HG03196 (cell line): ENCODE results near the gene ATP2A2.
"Not testable (repeated sequence)": the region's sequence is repeated elsewhere in the genome, so short reads cannot be mapped to it uniquely, and the experiment has no call there.

ENCODE experiments used
- ATAC-seq: cut with Tn5 transposase; IDR thresholded peaks from one replicate; pipeline ENCODE4 v1.9.1; 2021; ENCODE audit not compliant: unreplicated experiment

Gene ATP2A2

DNA sequence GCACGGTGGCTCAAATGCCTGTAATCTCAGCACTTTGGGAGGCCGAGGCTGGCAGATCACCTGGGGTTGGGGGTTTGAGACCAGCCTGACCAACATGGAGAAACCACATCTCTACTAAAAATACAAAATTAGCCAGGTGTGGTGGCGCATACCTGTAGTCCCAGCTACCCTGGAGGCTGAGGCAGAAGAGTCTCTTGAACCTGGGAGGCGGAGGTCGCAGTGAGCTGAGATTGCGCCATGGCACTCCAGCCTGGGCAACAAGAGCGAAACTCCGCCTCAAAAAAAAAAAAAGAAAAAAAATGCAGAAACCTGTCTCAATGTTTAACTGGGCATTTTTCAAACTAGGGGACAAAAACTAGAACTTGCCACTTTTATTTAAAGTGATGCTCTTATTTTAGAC lies 59.2 kb downstream of the ATP2A2 start:
- ATAC-seq: not testable (repeated sequence)

DNA sequence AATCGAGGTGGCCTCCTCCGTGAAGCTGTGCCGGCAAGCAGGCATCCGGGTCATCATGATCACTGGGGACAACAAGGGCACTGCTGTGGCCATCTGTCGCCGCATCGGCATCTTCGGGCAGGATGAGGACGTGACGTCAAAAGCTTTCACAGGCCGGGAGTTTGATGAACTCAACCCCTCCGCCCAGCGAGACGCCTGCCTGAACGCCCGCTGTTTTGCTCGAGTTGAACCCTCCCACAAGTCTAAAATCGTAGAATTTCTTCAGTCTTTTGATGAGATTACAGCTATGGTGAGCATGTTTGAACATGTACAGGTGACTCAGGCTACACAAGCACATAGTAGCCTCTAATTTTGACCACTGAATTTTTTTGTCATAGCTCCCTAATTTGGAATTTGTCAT lies 59.7 kb downstream of the ATP2A2 start:
- ATAC-seq: no peak

DNA sequence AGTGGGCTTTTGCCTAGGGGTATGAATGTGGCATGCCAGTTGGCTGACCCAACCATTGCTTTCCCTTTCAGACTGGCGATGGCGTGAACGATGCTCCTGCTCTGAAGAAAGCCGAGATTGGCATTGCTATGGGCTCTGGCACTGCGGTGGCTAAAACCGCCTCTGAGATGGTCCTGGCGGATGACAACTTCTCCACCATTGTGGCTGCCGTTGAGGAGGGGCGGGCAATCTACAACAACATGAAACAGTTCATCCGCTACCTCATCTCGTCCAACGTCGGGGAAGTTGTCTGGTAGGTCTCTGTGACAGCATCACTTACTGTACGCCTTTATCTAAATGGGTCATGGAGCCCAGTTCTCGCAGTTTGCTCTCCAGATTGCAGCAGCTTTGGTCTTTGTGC lies 61.1 kb downstream of the ATP2A2 start:
- no peak for ATAC-seq

DNA sequence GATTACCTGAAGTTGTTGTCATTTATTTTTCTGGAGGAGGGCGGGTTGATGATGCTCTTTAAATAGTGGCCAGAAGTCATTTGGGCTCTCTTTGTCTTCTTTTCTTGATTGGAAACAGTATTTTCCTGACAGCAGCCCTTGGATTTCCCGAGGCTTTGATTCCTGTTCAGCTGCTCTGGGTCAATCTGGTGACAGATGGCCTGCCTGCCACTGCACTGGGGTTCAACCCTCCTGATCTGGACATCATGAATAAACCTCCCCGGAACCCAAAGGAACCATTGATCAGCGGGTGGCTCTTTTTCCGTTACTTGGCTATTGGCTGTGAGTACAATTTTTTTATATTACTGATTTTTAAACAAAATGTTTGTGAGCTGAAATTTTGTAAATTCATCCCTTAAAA lies 62.1 kb downstream of the ATP2A2 start:
- no peak for ATAC-seq

DNA sequence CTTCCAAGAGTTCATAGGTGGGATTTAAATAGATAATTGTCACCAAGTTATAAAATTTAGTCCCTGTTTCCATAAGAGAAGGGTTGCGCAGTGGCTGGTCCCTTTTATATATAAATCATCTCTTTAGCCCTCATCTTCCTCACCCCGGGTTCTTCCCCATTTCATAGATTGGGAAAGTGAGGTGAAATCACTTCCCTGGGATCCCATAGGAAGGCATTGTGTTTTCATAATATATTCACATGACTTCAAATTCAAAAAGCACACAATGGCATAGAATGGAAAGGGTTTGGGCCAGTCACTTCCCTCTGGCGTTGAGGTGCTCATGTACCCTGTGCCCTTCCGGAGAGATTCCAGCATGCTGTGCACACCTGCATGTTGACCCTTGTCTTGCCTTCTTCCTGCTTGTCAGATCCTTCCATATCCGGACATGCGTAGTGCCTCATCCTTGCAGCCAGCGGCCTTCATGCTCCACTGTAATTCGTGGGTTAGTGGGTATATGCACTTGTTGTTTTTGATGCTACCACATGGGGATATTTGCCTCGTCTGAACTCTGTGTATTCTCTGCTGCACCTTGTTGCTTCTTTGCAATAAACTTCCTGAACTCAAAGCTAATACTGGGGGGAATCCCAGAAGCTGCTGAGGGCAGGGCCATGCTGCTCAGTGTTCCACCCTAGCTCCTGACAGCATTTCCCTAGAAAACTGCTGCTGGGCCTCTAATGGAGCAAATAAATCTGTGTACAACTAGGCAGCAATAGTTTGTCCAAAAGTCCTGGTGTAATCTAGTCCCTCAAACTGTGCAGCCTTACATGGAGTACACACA lies 62.9 kb downstream of the ATP2A2 start:
- ATAC-seq: no peak

DNA sequence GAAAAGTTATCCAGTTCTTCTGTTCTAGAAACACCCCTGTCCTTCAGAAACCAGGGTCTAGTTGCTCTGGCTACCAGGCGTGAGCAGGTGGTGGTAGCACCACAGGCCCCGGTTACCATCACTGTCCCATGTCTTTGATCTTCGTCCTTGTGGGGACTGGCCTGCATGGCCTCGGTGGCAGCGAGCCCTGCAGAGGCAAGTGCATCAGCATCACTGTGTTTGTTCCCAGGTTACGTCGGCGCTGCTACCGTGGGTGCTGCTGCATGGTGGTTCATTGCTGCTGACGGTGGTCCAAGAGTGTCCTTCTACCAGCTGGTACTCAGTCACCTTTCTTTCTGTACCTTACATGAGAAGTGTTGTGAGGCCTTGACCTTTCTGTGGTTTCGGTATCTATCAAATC lies 63.6 kb downstream of the ATP2A2 start:
- ATAC-seq: no peak

DNA sequence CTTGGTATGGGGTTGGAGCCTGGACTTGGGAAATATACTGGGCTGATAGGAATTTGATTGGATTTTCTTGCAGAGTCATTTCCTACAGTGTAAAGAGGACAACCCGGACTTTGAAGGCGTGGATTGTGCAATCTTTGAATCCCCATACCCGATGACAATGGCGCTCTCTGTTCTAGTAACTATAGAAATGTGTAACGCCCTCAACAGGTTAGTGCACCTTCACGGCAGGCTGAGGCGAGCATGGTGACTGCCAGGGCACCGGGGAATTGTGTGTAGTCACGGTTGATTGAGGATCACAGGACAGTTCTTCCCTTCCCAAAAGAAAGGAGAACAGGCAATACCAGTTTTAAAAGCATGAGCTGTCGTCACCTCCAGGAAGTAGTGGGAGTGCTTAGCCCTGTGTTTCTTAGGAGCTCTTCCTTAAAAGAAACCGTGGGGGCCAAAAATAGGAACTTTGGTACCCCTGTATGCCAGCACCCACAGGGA lies 64.2 kb downstream of the ATP2A2 start:
- no peak for ATAC-seq

DNA sequence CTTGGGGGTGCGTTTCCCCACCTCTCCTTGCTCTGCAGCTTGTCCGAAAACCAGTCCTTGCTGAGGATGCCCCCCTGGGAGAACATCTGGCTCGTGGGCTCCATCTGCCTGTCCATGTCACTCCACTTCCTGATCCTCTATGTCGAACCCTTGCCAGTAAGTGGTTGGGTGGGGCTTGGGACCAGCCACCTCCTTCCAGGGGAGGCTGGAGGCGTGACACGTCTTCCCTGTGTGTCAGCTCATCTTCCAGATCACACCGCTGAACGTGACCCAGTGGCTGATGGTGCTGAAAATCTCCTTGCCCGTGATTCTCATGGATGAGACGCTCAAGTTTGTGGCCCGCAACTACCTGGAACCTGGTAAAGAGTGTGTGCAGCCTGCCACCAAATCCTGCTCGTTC lies 64.9 kb downstream of the ATP2A2 start:
- ATAC-seq: no peak

DNA sequence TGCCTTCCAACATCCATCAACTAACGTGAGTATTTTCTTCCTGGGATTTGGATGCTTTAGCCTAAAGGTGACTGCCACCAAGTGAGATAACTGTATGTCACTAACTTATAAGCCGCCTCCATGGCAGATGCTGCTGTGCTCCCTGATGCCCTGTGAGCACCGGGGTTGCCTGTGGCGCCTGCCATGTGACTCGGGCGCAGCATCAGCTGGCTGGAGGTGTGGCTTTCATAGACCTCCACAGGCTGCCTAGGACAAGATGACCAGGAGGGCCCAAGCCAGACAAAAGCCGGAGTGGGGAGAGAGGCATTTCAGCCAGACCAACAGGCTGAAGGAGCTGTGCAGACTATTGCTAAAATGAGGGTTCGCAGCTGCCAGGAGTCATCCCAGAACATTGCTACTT lies 66.7 kb downstream of the ATP2A2 start:
- ATAC-seq: no peak

DNA sequence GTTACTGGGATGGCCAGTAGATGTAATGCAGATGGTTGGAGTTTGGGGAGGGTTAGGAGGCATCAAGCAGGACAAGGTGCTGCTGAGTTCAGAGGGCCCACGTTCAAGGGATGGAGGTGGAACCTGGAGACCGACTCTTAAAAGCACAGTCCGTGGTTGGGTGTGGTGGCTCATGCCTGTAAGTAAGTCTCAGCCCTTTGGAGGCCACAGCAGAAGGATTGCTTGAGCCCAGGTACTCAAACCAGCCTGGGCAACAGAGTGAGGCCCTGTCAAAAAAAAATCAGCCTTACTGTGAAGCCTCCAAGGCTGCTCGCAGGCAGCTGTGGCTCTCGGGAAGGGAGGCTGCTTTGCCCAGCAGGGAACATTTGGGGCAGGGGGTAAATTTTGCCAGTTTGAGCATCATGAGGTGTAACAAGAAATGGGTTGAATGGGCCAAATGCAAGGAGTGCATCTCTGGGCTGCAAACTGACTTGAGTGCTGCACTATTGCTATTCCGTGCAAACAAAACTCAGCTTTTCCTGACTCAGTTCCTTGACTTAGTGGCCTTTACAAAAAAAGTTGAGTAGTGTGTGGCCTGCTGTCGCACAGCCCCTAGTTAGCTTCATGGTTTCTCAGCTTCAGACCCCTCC lies 67.5 kb downstream of the ATP2A2 start:
- no peak for ATAC-seq

DNA sequence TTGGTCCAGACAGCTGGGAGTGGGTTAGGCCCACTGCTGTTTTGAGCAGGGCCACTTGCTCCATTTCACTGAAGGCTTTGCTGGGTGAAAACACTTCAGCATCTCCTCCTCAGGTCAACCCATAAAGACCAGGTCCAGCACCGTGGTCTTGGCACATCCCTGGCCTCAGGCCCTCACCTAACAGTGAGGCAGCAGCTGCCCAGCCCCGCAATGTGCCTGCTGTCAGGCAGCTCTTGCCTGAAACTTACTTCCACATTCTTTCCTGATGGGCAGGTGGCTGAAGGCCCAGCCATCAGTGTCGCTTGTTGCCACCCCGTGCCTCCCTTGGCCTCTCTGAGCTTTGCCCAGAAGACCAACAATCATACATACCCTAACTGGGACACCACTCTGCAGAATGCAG lies 68.0 kb downstream of the ATP2A2 start:
- no peak for ATAC-seq

DNA sequence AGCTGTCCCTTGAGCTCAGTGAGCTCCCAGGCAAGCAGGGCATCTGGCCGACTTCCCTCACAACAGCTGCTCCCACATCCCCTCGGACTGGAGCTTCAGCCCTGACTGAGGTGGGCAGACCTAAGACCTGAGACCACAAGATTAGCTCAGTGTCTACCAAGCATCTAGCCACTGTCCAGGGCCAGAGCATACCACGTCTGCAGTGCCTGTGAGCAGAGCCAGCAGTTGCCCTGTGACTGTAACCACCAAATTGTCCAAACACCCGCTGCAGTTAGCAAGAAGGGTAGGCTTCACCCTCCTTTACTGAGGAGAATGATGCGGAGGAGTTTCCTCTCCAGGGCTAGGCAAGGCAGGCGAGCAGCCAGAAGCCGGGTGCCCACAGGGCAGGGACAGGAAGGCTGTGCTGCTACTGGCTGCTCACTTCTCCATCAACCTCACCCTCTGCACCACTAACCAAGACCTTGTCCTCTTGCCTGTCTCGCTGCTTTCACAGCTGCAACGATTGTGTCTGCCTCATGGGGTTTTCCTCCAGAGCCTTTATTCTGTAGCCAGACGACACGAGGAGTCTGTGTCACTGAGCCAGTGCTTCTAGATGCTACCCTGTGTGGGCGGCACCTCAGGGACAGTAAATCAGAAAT lies 68.6 kb downstream of the ATP2A2 start:
- no peak for ATAC-seq

DNA sequence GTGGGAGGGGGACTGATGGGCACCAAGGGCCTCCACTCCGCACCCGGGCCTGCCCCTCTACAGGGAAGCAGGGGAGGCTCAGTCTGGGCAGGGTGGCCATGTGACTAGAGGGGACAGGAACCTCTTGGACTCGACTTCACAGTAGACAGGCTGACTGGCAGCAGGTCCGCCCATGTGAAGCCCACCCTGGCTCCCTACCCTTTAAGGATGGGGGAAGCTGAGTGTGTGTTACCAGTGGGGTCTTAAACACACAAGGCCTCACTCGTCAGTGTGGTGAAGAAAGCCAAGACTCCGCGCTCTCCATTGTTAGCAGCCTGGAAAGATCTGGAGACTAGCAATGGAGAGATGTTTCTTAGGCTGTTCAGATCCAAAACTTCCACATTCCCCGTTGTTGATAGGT lies 70.1 kb downstream of the ATP2A2 start:
- ATAC-seq: no peak

DNA sequence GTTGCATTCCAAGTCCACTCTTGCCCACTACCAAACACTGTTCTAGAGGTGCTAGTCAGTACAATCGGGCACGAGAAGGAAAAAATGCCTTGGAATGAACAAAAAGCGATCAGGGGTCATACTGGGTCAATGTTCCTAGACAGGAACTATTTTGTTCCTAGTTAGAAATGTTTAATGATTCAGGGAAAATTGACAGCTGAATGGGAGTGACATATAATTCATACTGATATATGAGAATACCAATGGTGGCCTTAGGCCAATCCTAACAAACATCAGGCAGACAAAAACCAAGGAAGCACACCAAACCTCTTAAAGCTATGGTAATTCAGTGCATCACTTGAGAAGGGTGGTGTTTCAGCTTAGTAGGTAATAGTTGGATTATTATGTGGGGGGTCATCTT lies 71.4 kb downstream of the ATP2A2 start:
- ATAC-seq: no peak

DNA sequence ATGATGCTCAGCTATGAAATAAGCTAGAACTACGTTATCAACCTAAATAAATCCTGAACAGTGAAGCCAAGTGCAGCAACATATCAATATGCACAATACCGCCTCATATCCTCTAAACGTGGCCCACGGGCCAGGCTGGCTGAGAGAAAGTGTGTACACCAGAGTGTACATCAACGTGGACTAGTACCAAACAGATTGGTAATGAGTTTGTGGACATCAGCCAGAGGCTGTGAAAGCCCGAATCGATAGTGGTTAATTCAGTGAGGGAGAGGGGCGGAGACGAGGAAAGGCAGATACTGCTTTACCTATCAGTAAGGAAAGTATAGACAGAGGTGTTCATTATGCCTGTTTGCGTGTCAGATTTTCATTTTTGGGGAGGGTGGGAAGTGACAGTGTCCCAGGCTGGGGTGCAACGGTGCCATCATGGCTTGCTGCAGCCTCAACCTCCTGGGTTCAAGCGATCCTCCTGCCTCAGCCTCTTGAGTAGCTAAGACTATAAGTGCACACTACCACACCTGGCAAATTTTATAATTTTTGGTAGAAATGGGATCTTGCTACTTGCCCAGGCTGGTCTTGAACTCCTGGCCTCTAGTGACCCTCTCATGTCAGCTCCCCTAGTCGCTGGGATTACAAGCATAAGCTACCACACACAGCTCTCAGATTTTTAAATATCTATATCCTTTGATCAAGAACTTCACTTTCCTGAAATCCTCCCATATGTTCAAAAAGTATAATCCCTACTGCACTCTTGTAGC lies 72.3 kb downstream of the ATP2A2 start:
- no peak for ATAC-seq

DNA sequence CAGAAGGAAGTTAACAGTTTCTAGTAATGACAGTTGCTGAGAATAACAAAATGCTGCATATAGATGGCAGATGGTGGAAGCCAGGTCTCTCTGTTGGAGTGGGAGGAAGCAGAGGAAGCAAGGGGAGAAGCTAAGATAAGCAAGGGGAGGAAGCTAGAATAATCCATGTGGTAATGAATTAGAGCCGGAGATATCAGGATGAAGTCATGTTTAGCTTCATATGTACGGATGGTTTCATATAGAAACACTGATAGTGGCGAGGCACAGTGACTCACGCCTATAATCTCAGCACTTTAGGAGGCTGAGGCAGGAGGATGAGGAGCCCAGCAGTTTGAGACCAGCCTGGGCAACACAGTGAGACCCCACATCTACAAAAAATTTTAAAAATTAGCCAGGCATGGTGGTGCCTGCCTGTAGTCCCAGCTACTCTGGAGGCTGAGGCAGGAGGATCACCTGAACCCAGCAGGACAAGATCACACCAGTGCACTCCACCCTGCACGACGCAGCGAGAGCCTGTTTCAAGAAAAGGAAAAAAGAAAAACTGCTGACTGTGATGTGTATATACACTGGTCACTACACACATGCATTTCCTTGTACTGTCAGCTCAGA lies 73.2 kb downstream of the ATP2A2 start:
- no peak for ATAC-seq

DNA sequence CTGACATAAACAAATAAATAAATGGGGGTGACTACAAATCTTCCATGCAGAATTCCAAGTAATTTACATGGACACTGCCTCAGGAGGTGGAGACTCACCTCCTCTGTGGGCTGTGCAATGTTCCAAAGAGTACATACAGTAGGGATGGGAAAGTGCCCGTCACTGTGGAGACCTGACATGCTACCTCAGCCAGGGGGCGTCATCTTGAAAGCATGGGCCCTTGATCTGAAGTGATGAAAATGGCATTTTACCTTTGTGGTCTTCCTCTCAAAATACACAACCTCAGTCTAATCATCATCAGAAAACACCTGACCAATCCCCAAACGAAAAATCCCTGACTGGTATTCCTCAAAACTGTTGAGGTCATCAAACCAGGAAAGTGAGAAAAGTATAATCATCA lies 74.0 kb downstream of the ATP2A2 start:
- no peak for ATAC-seq

DNA sequence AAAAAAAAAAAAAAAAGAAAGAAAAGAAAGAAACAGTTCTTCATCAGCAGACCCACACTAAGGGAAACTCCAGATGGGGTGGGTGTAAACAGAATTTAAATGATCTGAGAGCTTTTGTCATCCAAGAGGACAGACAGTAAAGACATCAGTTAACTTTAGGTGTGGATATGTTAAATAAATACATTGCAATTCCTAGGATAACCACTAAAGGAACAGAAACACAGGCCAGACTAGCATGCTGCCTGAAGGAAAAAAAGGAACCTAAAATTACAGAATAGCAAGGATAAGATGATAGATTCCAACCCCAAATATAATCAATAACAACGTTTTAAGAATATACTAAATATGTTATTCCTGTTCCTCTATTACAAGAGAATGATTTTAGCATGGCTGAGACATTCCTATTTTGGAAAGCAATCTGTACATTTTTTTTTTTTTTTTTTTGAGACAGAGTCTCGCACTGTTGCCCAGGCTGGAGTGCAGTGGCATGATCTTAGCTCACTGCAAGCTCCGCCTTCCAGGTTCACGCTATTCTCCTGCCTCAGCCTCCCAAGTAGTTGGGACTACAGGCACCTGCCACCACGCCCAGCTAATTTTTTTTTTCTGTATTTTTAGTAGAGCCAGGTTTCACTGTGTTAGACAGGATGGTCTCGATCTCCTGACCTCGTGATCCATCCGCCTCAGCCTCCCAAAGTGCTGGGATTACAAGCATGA lies 77.5 kb downstream of the ATP2A2 start:
- ATAC-seq: not testable (repeated sequence)

DNA sequence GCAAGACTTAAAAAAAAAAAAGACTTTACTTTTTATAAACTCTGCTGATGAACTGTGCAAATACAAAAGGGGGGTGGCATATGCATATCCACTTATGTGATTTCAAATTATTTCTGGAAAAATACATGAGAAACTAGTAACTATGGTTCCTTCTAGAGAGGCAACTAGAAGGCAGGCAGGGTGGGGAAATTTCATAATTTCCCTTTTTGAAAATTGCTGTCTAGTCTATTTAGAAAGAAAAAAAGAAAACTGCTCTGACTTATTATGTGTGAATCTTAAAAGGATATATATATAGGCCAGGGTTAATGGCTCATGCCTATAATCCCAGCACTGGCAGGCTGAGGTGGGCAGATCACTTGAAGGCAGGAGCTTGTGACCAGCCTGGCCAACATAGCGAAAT lies 80.2 kb downstream of the ATP2A2 start:
- ATAC-seq: no peak
